HCT116 (cell line): ENCODE results near the gene SSU72.

ENCODE experiments used
- CTCF ChIP-seq, 3 experiments: fragments of 200-600 bp in 1 of 3; sonication (generic) in 1 of 3; IDR thresholded peaks in 2 of 3; conservative IDR thresholded peaks in 1 of 3; 2 replicates each; pipeline ENCODE4 v1.5.1; 2012 to 2017; ENCODE audit warnings: low read depth in 2 of 3, low read length in 2 of 3, antibody characterized with exemption in 1 of 3, borderline replicate concordance in 1 of 3, control low read depth in 1 of 3, mild to moderate bottlenecking in 1 of 3, mixed read lengths in 1 of 3, mixed run types in 1 of 3, moderate library complexity in 1 of 3; ENCODE audit not compliant: insufficient read depth in 1 of 3
- EGR1 ChIP-seq: IDR thresholded peaks from 2 replicates; pipeline ENCODE4 v1.6.1; 2012; ENCODE audit warnings: low read depth
- EZH2 ChIP-seq: fragments of 200-600 bp; sonication (generic); IDR thresholded peaks from 2 replicates; pipeline ENCODE4 v1.6.1; 2017; ENCODE audit warnings: antibody characterized with exemption, mixed run types
- EZH2phosphoT487 ChIP-seq: fragments of 200-600 bp; IDR thresholded peaks from 2 replicates; pipeline ENCODE4 v1.6.1; 2018; ENCODE audit warnings: antibody characterized with exemption, borderline replicate concordance
- JUND ChIP-seq: IDR thresholded peaks from 2 replicates; pipeline ENCODE4 v1.6.1; 2012
- POLR2A ChIP-seq: IDR thresholded peaks from 2 replicates; pipeline ENCODE4 v1.7.0; 2011; ENCODE audit warnings: borderline replicate concordance; ENCODE audit not compliant: insufficient read depth, insufficient read length; ENCODE audit errors: extremely low read depth
- SP1 ChIP-seq: IDR thresholded peaks from 2 replicates; pipeline ENCODE4 v1.6.1; 2012; ENCODE audit warnings: low read depth
- ZBTB33 ChIP-seq: IDR thresholded peaks from 2 replicates; pipeline ENCODE4 v1.6.1; 2011; ENCODE audit warnings: mild to moderate bottlenecking, low read length, moderate library complexity; ENCODE audit not compliant: insufficient replicate concordance; ENCODE audit errors: extremely low read depth
- TF ChIP-seq, protein P1 (sequence below): IDR thresholded peaks from 2 replicates; pipeline ENCODE4 v1.6.1; 2012
- TF ChIP-seq, protein P2 (sequence below): IDR thresholded peaks from 2 replicates; pipeline ENCODE4 v1.6.1; 2012; ENCODE audit warnings: low read depth

DNA sequence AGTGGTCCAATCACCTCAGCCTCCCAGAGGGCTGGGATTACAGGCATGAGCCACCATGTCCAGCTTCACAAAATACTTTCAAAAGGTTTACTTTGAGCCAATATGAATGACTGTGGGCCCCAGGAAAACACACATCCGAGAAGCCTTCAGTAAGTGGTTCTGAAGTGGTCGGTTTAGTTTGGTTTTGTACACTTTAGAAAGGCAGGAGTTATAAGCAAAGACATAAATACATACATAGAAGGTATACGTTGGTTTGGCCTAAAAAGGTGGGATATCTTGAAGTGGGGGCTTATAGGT lies 37.4 kb upstream of the SSU72 start:
- no peak for TF ChIP-seq CTCF (IDR thresholded peaks at IDR 0.05 in 2 of 3, conservative IDR thresholded peaks at IDR 0.05 in 1 of 3; ENCODE audit: borderline replicate concordance in 1 of 3, insufficient read depth in 1 of 3, low read depth in 2 of 3, low read length in 2 of 3)
- no peak for TF ChIP-seq EZH2phosphoT487
- TF ChIP-seq, protein P1, sequence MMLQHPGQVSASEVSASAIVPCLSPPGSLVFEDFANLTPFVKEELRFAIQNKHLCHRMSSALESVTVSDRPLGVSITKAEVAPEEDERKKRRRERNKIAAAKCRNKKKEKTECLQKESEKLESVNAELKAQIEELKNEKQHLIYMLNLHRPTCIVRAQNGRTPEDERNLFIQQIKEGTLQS: no peak
- no peak for TF ChIP-seq SP1
- no peak for TF ChIP-seq ZBTB33
- no peak for TF ChIP-seq EGR1
- no peak for TF ChIP-seq POLR2A
- no peak for TF ChIP-seq JUND
- no peak for TF ChIP-seq EZH2
- TF ChIP-seq, protein P2, sequence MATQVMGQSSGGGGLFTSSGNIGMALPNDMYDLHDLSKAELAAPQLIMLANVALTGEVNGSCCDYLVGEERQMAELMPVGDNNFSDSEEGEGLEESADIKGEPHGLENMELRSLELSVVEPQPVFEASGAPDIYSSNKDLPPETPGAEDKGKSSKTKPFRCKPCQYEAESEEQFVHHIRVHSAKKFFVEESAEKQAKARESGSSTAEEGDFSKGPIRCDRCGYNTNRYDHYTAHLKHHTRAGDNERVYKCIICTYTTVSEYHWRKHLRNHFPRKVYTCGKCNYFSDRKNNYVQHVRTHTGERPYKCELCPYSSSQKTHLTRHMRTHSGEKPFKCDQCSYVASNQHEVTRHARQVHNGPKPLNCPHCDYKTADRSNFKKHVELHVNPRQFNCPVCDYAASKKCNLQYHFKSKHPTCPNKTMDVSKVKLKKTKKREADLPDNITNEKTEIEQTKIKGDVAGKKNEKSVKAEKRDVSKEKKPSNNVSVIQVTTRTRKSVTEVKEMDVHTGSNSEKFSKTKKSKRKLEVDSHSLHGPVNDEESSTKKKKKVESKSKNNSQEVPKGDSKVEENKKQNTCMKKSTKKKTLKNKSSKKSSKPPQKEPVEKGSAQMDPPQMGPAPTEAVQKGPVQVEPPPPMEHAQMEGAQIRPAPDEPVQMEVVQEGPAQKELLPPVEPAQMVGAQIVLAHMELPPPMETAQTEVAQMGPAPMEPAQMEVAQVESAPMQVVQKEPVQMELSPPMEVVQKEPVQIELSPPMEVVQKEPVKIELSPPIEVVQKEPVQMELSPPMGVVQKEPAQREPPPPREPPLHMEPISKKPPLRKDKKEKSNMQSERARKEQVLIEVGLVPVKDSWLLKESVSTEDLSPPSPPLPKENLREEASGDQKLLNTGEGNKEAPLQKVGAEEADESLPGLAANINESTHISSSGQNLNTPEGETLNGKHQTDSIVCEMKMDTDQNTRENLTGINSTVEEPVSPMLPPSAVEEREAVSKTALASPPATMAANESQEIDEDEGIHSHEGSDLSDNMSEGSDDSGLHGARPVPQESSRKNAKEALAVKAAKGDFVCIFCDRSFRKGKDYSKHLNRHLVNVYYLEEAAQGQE: no peak
